ENCODE data around the gene PAEP.

PAEP gene

GRCh38 chr9:135584934-135585333 is 23.4 kb downstream of the PAEP start:
- Histone ChIP-seq H3K9me2 (replicated peaks; ENCODE audit: insufficient read depth, low read length) (no peaks in the 10 kb centered on the region), H3K27ac (ENCODE audit: low read depth, low read length) (no peak overlapping the region), H4K20me1 (ENCODE audit: low read depth, low read length) (no peaks in the 10 kb centered on the region), H3K9me3 (ENCODE audit: insufficient read depth, low read length) (no peaks in the 10 kb centered on the region), H3F3A (ENCODE audit: insufficient read depth) (no peaks in the 10 kb centered on the region), H3K79me2 (ENCODE audit: insufficient read depth, low read length) (no peaks in the 10 kb centered on the region), H3K4me2 (ENCODE audit: low read depth, low read length, poor library complexity, severe bottlenecking) (no peak overlapping the region), H2AFZ (ENCODE audit: low read depth, low read length, severe bottlenecking) (no peak overlapping the region), H3K9ac (ENCODE audit: low read length) (no peak overlapping the region), H3K4me3 (ENCODE audit: insufficient read depth, low read length, poor library complexity, severe bottlenecking) (no peak overlapping the region), H3K27me3 (ENCODE audit: low read length) (no peaks in the 10 kb centered on the region), H3K36me3 (ENCODE audit: low read length) (no peaks in the 10 kb centered on the region)
- TF ChIP-seq CTCF (IDR thresholded peaks at IDR 0.05; ENCODE audit: insufficient read depth, low read length, poor library complexity, severe bottlenecking) (no peak), EZH2phosphoT487 (conservative IDR thresholded peaks at IDR 0.05; ENCODE audit: low read length) (no peak)

DNA sequence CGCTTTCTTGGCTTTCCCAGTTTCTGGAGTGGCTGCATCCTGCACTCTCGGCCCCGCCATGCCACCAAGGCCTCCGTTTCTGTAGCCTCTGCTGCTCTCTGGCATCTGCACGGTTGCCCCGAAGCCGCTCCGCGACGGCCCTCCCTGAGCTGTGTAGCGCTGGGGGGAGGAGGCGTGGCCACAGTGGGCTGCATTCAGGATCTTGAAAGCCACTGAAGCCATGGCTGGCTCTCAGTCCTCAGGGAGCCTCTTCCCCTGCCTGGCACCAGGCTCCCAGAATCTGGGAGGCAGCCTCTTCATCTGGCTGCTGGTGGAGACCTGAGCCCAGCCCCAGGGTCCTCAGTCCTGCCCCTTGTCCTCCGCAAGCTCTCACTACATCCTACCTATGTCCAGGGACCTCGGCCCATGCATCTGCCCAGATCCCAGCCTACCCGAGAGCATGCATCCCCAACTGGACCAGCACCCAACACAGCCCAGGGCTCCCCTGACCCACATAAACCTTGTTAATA is 25.1 kb downstream of the PAEP start:
- TF ChIP-seq CTCF (IDR thresholded peaks at IDR 0.05; ENCODE audit: insufficient read depth, low read length, poor library complexity, severe bottlenecking) = no peak
- TF ChIP-seq EZH2phosphoT487 (conservative IDR thresholded peaks at IDR 0.05; ENCODE audit: low read length) = no peak
- Histone ChIP-seq H3K27ac (ENCODE audit: low read depth, low read length) (no peak overlapping the region), H3K36me3 (ENCODE audit: low read length) (no peaks in the 10 kb centered on the region), H4K20me1 (ENCODE audit: low read depth, low read length) (no peaks in the 10 kb centered on the region), H3K4me3 (ENCODE audit: insufficient read depth, low read length, poor library complexity, severe bottlenecking) (no peak overlapping the region), H3K27me3 (ENCODE audit: low read length) (no peaks in the 10 kb centered on the region), H3K9me2 (replicated peaks; ENCODE audit: insufficient read depth, low read length) (no peaks in the 10 kb centered on the region), H3K9me3 (ENCODE audit: insufficient read depth, low read length) (no peaks in the 10 kb centered on the region), H3K4me2 (ENCODE audit: low read depth, low read length, poor library complexity, severe bottlenecking) (no peak overlapping the region), H3K9ac (ENCODE audit: low read length) (no peak overlapping the region), H3K79me2 (ENCODE audit: insufficient read depth, low read length) (no peaks in the 10 kb centered on the region), H3F3A (ENCODE audit: insufficient read depth) (no peaks in the 10 kb centered on the region), H2AFZ (ENCODE audit: low read depth, low read length, severe bottlenecking) (no peak overlapping the region)

- Histone ChIP-seq H3K27ac (ENCODE audit: low read depth, low read length) (no peak overlapping the region), H3K4me2 (ENCODE audit: low read depth, low read length, poor library complexity, severe bottlenecking) (no peak overlapping the region), H3K9me2 (replicated peaks; ENCODE audit: insufficient read depth, low read length) (no peaks in the 10 kb centered on the region), H3F3A (ENCODE audit: insufficient read depth) (no peaks in the 10 kb centered on the region), H3K4me3 (ENCODE audit: insufficient read depth, low read length, poor library complexity, severe bottlenecking) (no peak overlapping the region), H3K9me3 (ENCODE audit: insufficient read depth, low read length) (no peaks in the 10 kb centered on the region), H3K79me2 (ENCODE audit: insufficient read depth, low read length) (no peaks in the 10 kb centered on the region), H2AFZ (ENCODE audit: low read depth, low read length, severe bottlenecking) (no peak overlapping the region), H4K20me1 (ENCODE audit: low read depth, low read length) (no peaks in the 10 kb centered on the region), H3K27me3 (ENCODE audit: low read length) (no peaks in the 10 kb centered on the region), H3K9ac (ENCODE audit: low read length) (no peak overlapping the region), H3K36me3 (ENCODE audit: low read length) (no peaks in the 10 kb centered on the region)
- TF ChIP-seq EZH2phosphoT487 (conservative IDR thresholded peaks at IDR 0.05; ENCODE audit: low read length) (no peak), CTCF (IDR thresholded peaks at IDR 0.05; ENCODE audit: insufficient read depth, low read length, poor library complexity, severe bottlenecking) (no peak)
Measured at GRCh38 chr9:135587658-135588057, 26.1 kb downstream of the PAEP start.

Measured in SU-DHL-6 (cell line).